DND-41 (cell line): ENCODE measurements around the gene NRF1.

Source experiments
- EZH2 ChIP-seq: IDR thresholded peaks from 3 replicates; pipeline ENCODE4 v1.6.1; 2012; ENCODE audit warnings: borderline replicate concordance, low read depth, mild to moderate bottlenecking, moderate library complexity, low read length, inconsistent platforms; ENCODE audit not compliant: severe bottlenecking
- TF ChIP-seq, protein P1 (sequence below): IDR thresholded peaks from 2 replicates; pipeline ENCODE4 v1.5.1; 2012; ENCODE audit warnings: borderline replicate concordance, low read length, moderate library complexity, mild to moderate bottlenecking; ENCODE audit not compliant: poor library complexity, severe bottlenecking; ENCODE audit errors: extremely low read depth

GRCh38 chr7:129630341-129630740 lies 18.8 kb downstream of the NRF1 start:
- TF ChIP-seq, protein P1, sequence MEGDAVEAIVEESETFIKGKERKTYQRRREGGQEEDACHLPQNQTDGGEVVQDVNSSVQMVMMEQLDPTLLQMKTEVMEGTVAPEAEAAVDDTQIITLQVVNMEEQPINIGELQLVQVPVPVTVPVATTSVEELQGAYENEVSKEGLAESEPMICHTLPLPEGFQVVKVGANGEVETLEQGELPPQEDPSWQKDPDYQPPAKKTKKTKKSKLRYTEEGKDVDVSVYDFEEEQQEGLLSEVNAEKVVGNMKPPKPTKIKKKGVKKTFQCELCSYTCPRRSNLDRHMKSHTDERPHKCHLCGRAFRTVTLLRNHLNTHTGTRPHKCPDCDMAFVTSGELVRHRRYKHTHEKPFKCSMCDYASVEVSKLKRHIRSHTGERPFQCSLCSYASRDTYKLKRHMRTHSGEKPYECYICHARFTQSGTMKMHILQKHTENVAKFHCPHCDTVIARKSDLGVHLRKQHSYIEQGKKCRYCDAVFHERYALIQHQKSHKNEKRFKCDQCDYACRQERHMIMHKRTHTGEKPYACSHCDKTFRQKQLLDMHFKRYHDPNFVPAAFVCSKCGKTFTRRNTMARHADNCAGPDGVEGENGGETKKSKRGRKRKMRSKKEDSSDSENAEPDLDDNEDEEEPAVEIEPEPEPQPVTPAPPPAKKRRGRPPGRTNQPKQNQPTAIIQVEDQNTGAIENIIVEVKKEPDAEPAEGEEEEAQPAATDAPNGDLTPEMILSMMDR, result no peak
- TF ChIP-seq EZH2, result no peak
